Right ventricle myocardium superior (tissue), 1 donor: ENCODE measurements around the gene COPG1. TPM values are rescaled to one million over a fixed set of nuclear protein-coding genes. Genes with fewer than 3 reads are reported as not detected.
"Not testable (repeated sequence)": the region's sequence is repeated elsewhere in the genome, so short reads cannot be mapped to it uniquely, and the experiment has no call there.

ENCODE experiments used
- ATAC-seq: fragments of 200-7000 bp; cut with Tn5 transposase; one replicate; pipeline ENCODE4 v1.9.1; 2020; ENCODE audit warnings: mild to moderate bottlenecking; ENCODE audit not compliant: poor library complexity
- DNase-seq: peaks from one replicate; pipeline ENCODE4 v3.0.0-alpha.2; 2020
- intact Hi-C: fragments of 100-400 bp; cut with DNase I; formaldehyde crosslinking; loops from one replicate; pipeline ENCODE4 v1.11.2; 2022
- total RNA-seq: library from RNA; stranded (reverse); fragmentation: NEBNext Ultra II Directional; extraction: Animal tissue kit (Norgen Biotek cat#: 25700); gene quantifications from one replicate; pipeline ENCODE4 v1.2.1, GENCODE V29; 2021
- donor health status: DM: no; HTN: yes; CAD: no; lungs with severe emphysema.

COPG1 gene
- total RNA-seq, 1 donor from 2014 or later = 80.6 TPM

GRCh38 chr3:129238945-129239705, 10.3 kb upstream of the COPG1 start:
- intact Hi-C loops = no loop called here
- DNase-seq (no peak), ATAC-seq (peak; percentile 74)

- no peak for DNase-seq
- intact Hi-C loops = loop anchor here (10.0 kb wide), 1 partner anchor 265 kb away; no protein-coding TSS in a partner anchor
- ATAC-seq = no peak
These were observed 9.4 kb upstream of the COPG1 start for GRCh38 chr3:129239991-129240390.

GRCh38 chr3:129240436-129240835, 9.0 kb upstream of the COPG1 start:
- DNase-seq (no peak), ATAC-seq (peak; percentile 23)
- intact Hi-C loops = loop anchor here (10.0 kb wide), 1 partner anchor 266 kb away; no protein-coding TSS in a partner anchor

GRCh38 chr3:129245141-129245540, 4.3 kb upstream of the COPG1 start:
- no peak for ATAC-seq
- intact Hi-C loops = loop anchor here (10.0 kb wide), 1 partner anchor 270 kb away; no protein-coding TSS in a partner anchor

GRCh38 chr3:129245641-129246306, 3.6 kb upstream of the COPG1 start:
- intact Hi-C loops = loop anchor here (10.0 kb wide), 1 partner anchor 271 kb away; no protein-coding TSS in a partner anchor
- peak; percentile 83 for ATAC-seq
- DNase-seq = peak; percentile 86

More at GRCh38 chr3:129245141-129245540, 4.3 kb upstream of the COPG1 start:
- DNase-seq = no peak

GRCh38 chr3:129246636-129247035, 2.8 kb upstream of the COPG1 start:
- no peak for DNase-seq
- ATAC-seq = no peak

GRCh38 chr3:129248286-129248979, 973 bp upstream of the COPG1 start:
- intact Hi-C loops = loop anchor here (10.0 kb wide), 1 partner anchor 274 kb away; no protein-coding TSS in a partner anchor
- ATAC-seq = no peak
- DNase-seq = no peak

More at GRCh38 chr3:129246636-129247035, 2.8 kb upstream of the COPG1 start:
- intact Hi-C loops = loop anchor here (10.0 kb wide), 1 partner anchor 272 kb away; no protein-coding TSS in a partner anchor

- DNase-seq (no peak), ATAC-seq (no peak)
- intact Hi-C loops = no loop called here
These were observed 3.3 kb downstream of the COPG1 start for GRCh38 chr3:129252748-129253147.

- ATAC-seq (no peak), DNase-seq (no peak)
- intact Hi-C loops = no loop called here
These were observed 5.3 kb downstream of the COPG1 start for GRCh38 chr3:129254536-129255230.

GRCh38 chr3:129256270-129256669, 6.9 kb downstream of the COPG1 start:
- ATAC-seq = peak; percentile 75
- DNase-seq = no peak
- intact Hi-C loops = no loop called here

GRCh38 chr3:129257609-129258008, 8.2 kb downstream of the COPG1 start:
- DNase-seq = no peak
- intact Hi-C loops = no loop called here
- ATAC-seq = peak; percentile 33

GRCh38 chr3:129259612-129260477, 10.4 kb downstream of the COPG1 start:
- ATAC-seq = no peak
- DNase-seq = no peak
- intact Hi-C loops = no loop called here

- intact Hi-C loops = no loop called here
- DNase-seq (no peak), ATAC-seq (no peak)
These were observed 11.2 kb downstream of the COPG1 start for GRCh38 chr3:129260606-129261005.

- no peak for ATAC-seq
- no peak for DNase-seq
- intact Hi-C loops = no loop called here
These were observed 12.5 kb downstream of the COPG1 start for GRCh38 chr3:129261894-129262293.

- ATAC-seq = no peak
- intact Hi-C loops = no loop called here
- DNase-seq = no peak
These were observed 13.9 kb downstream of the COPG1 start for GRCh38 chr3:129263161-129263910.

GRCh38 chr3:129264994-129265393, 15.6 kb downstream of the COPG1 start:
- DNase-seq = not testable (repeated sequence)

GRCh38 chr3:129266651-129267050, 17.2 kb downstream of the COPG1 start:
- no peak for ATAC-seq
- intact Hi-C loops = no loop called here
- no peak for DNase-seq

More at GRCh38 chr3:129264994-129265393, 15.6 kb downstream of the COPG1 start:
- ATAC-seq, intact Hi-C loops: not testable (repeated sequence)
